ENCODE data around the gene SORL1-AS1.

GRCh38 chr11:121473064-121473777 lies 20.5 kb upstream of the SORL1-AS1 start:
- no peak for TF ChIP-seq TARDBP (IDR thresholded peaks at IDR 0.05)
- TF ChIP-seq CTBP1 (IDR thresholded peaks at IDR 0.05; ENCODE audit: borderline replicate concordance) = no peak
- no peak for TF ChIP-seq FOXM1 (IDR thresholded peaks at IDR 0.05; ENCODE audit: borderline replicate concordance)
- TF ChIP-seq FOXA1 (IDR thresholded peaks at IDR 0.05) = no peak
- no peak for TF ChIP-seq ZNF384 (IDR thresholded peaks at IDR 0.05)
- no peak for TF ChIP-seq HDGF (IDR thresholded peaks at IDR 0.05; ENCODE audit: borderline replicate concordance)
